GM12865 (cell line): ENCODE data around the gene RDM1.

Source experiments
- DNase-seq: peaks from one replicate; pipeline ENCODE4 v3.0.0; 2010; ENCODE audit warnings: low read depth
- H3K4me3 ChIP-seq: 2 replicates; pipeline ENCODE4 v1.5.1; 2011; ENCODE audit warnings: mild to moderate bottlenecking, low read depth, low read length, control low read depth
- TF ChIP-seq, protein P1 (sequence below): IDR thresholded peaks from 2 replicates; pipeline ENCODE4 v1.5.1; 2011; ENCODE audit warnings: low read length, control low read depth, low read depth, inconsistent platforms; ENCODE audit not compliant: insufficient read depth; ENCODE audit errors: missing control alignments

Gene RDM1, protein sequence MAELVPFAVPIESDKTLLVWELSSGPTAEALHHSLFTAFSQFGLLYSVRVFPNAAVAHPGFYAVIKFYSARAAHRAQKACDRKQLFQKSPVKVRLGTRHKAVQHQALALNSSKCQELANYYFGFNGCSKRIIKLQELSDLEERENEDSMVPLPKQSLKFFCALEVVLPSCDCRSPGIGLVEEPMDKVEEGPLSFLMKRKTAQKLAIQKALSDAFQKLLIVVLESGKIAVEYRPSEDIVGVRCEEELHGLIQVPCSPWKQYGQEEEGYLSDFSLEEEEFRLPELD

DNA sequence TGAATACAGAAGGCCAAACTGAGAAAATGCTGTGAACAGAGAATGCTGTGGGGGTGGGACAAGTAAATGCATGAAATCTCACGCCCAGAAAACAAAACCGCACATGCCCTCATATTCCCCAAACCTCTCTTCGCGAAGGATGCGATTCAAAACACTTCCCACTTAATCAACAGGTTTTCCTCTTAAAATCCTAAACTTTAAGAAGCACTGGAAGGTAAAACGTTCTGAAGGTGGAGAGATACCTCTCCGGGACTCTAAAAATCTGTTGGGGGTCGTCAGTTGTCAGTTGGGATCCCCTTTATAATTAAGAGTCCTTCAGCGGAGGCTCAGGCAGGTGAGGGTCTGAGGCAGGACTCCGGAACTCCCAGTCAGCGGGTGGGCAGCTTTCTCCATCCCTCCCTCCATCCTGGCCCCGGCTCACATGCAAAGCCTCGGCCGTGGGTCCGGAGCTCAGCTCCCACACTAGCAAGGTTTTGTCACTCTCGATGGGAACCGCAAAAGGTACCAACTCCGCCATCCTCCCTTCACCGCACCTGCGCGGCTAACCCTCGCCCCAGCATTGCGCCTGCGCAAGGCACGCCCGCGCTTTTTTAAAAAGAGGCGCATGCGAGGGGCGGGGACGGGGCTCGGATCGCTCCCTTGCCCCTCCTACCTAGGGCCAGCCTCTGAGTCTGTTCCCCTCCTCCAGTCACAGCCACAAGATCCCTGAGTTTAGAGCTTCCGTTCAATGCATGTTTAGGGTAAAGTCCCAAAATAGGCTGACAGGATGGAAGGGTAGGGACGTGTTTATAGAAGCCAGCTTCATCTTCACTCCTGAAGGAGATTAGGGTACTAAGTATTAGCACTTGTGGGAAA is at the start of gene RDM1:
RDM1 (minus strand) TSS at position 563 of the 855 bp plus-strand sequence; CDS start at position 517, 46 bp downstream.
- H3K4me3 ChIP-seq: peak within 1 kb of the TSS; percentile 78

DNA sequence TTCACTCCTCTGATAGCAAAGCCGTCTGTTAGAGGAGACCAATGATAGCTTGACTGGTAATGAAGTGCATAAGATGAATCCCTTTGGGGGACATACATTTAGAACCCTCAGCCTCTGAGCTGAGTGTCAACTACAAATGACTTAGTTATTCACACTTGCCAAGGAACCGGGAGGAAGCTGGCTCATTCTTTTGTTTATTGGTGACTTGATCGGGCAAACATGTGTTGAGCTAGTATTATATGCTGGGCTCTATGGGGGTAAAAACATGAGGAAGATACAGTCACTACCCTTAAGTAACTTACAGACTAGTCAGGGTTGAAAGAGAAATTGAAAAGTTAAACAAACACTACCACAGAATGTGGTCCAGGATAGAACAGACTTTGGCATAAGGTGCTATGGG is 47.8 kb upstream of the RDM1 start:
- TF ChIP-seq, protein P1, sequence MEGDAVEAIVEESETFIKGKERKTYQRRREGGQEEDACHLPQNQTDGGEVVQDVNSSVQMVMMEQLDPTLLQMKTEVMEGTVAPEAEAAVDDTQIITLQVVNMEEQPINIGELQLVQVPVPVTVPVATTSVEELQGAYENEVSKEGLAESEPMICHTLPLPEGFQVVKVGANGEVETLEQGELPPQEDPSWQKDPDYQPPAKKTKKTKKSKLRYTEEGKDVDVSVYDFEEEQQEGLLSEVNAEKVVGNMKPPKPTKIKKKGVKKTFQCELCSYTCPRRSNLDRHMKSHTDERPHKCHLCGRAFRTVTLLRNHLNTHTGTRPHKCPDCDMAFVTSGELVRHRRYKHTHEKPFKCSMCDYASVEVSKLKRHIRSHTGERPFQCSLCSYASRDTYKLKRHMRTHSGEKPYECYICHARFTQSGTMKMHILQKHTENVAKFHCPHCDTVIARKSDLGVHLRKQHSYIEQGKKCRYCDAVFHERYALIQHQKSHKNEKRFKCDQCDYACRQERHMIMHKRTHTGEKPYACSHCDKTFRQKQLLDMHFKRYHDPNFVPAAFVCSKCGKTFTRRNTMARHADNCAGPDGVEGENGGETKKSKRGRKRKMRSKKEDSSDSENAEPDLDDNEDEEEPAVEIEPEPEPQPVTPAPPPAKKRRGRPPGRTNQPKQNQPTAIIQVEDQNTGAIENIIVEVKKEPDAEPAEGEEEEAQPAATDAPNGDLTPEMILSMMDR: no peak
- no peak overlapping the region for H3K4me3 ChIP-seq
- no peak for DNase-seq

More for the DNA sequence above, at the start of gene RDM1:
- peak; percentile 88 for DNase-seq
- TF ChIP-seq, protein P1: no peak

DNA sequence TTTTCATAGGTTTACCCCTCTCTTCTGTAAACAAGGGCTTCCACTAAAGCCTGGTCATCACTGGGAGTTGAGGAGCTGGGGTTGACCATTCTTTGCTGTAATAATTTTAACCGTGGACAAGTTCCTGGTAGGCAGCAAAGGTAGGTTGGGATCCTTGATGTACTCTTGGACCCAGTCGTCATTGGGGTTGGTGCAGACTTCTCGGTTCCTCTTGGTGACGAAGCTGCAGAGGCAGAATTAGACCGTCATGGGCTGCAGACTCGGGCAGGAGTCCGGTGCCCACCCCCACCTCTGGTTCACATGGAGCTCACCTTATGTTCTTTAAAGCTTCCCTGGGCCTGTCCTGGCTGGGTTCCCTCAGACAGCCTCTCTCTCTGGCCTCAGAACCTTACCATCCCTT is 46.9 kb upstream of the RDM1 start:
- TF ChIP-seq, protein P1: no peak
- no peak overlapping the region for H3K4me3 ChIP-seq
- DNase-seq: peak; percentile 44

DNA sequence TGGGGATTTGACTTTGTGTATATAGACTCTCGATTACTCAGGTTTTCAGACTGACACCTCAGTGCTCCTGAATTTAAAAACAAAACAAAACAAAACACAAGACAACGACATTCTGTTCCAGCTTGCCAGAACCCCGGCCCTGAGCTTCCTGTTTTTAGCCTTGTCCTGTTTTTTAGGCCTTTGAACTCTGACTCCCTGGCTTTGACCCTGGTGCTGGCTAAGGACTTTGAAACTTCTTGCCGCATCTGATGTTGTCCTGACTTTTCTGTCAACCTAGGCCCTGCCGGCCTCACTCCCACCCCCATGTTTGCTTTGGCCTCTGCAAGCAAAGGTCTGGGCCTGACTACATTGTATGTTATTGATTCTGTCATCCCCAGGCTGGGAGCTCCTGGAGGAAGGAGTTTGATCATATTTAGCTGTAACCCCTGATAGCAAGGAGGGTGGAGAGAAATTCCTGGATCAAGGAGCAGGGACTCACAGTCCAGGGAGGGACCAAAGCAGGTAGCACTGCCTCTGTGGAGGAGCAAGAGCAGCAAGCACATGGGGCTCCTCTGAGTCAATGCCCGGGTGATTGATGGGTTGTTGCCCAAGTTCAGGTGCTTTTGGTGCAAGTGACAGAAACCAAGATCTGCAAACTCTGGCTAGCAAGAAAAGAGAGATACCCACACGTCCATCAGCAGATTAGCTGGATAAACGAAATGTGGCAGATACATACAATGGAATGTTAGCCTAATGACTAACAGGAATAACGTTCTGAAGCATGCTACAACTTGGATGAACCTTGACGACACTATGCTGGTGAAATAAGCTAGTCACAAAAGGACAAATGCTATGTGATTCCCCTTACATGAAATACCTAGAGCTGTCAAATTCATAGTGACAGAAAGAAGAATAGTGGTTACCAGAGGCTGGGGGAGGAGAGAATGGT is 43.0 kb upstream of the RDM1 start:
- no peak overlapping the region for H3K4me3 ChIP-seq
- TF ChIP-seq, protein P1: no peak
- no peak for DNase-seq

DNA sequence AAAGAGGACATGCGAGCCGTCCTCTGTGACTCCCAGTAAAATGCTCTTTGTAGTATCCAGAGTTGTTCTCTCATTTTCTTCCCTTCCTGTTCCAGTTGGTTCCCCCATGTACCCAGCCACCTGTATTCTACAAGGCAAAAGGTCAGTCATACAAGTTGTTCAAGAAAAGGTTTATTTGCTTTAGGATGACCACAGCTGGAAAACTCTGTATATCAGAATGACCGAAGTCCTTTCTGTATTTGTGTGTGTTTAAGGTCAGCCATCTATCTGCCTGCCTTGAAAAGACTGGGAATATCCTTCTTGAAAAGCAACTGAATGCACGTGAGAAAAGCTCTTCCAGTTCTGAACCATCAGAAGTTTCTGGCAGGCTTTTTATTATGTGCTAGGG is 42.4 kb upstream of the RDM1 start:
- TF ChIP-seq, protein P1: no peak
- H3K4me3 ChIP-seq: no peak overlapping the region
- DNase-seq: no peak

DNA sequence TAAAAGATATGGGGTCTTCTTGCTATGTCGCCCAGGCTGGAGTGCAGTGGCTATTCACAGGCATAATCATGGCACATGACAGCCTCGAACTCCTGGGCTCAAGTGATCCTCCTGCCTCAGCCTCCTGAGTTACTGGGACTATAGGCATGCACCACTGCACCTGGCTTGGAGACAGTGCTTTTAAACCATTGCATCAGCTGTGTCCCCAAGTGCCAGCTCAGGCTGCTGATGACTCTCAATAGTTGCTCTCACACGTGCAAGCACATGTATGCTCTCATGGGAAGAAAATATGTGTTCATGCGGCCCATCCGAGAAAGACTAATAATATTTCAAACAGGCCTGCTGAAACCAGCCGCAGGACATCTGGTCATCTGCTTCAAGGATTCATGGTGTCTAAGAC is 42.0 kb upstream of the RDM1 start:
- H3K4me3 ChIP-seq: no peak overlapping the region

More for the DNA sequence above, 42.0 kb upstream of the RDM1 start:
- no peak for DNase-seq
- TF ChIP-seq, protein P1: no peak
